Right cardiac atrium (tissue), 5 donors: Measurements from ENCODE around the gene INCA1. TPM values are rescaled to one million over a fixed set of nuclear protein-coding genes. Genes with fewer than 3 reads are reported as not detected.
A peak's percentile ranks its signal among the peaks of the same experiment; 100 is the strongest.

Source experiments
- ATAC-seq, 2 donors: fragments of 200-7000 bp; cut with Tn5 transposase; one replicate each; pipeline versions ENCODE4 v1.8.0 to v1.9.1; 2020; ENCODE audit warnings: moderate library complexity in 2 of 2, mild to moderate bottlenecking in 1 of 2
- DNase-seq, 3 donors: peaks; one replicate each; pipeline ENCODE4 v3.0.0-alpha.2; 2020
- H3K27ac ChIP-seq: one replicate; pipeline ENCODE4 v1.5.1; 2013; ENCODE audit warnings: mild to moderate bottlenecking, low read length, control low read depth, moderate library complexity
- H3K27me3 ChIP-seq: one replicate; pipeline ENCODE4 v1.6.1; 2013; ENCODE audit not compliant: control insufficient read depth, insufficient read depth
- H3K4me1 ChIP-seq: one replicate; pipeline ENCODE4 v1.6.1; 2013; ENCODE audit warnings: low read length; ENCODE audit not compliant: control insufficient read depth, insufficient read depth
- H3K4me3 ChIP-seq: one replicate; pipeline ENCODE4 v1.5.1; 2013; ENCODE audit warnings: low read length, control low read depth
- H3K9me3 ChIP-seq: one replicate; pipeline ENCODE4 v1.6.1; 2013; ENCODE audit warnings: low read length; ENCODE audit not compliant: control insufficient read depth
- WGBS: extraction: QIAGEN DNeasy Blood & Tissue Kit; methylation state at CpG from one replicate; pipeline ENCODE4 v1.1.7; 2013; 5-methylcytosine and 5-hydroxymethylcytosine counted together
- intact Hi-C, 4 donors: fragments of 100-400 bp; cut with DNase I; formaldehyde crosslinking; loops; one replicate each; pipeline versions ENCODE4 v1.11.0 to v1.14.0; 2022 to 2023
- polyA plus RNA-seq: library from polyadenylated mRNA; stranded (reverse); fragments of 200-250 nt; gene quantifications from one replicate; pipeline ENCODE4 v1.2.3, GENCODE V29; 2013
- total RNA-seq, 4 donors: library from RNA; stranded (reverse); fragmentation: NEBNext Ultra II Directional; extraction: Animal tissue kit (Norgen Biotek cat#: 25700); gene quantifications; one replicate each; pipeline ENCODE4 v1.2.1, GENCODE V29; 2021
- donor health status: healthy with polysubstance abuse.
- donor health status: DM: no; HTN: yes; CAD: no.
- donor health status: DM: no; HTN: no; CAD: no.
- donor health status: DM: no; HTN: yes; CAD: no; lungs with severe emphysema.
- donor health status: DM: yes; HTN: yes; CAD: no.

The INCA1 gene
- total and polyA plus RNA-seq, 5 donors, result 2.2 to 5.0 (median 3.7) TPM

DNA sequence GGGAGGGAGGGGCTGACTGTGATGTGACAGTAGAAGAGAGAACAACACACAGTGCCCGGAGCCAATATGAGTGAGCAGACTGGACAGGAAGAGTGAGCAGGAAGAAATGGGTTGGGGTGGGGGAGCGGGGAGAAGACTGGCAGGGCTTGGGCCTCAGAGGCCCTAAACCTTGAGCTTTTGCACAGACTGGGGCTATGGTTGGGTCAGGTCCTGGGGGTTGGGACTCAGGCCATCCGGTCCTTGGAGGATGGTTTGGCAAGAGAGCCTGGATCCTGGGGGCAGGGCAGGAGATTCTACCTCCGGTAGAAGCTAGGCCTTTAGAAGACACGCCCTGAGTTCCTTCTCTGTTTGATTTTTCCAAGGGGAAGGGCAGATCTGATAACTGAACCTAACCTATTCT, 10.9 kb downstream of the INCA1 start:
- intact Hi-C loops, result loop anchor here (5.0 to 10.0 kb wide), 4 partner anchors 52 to 79 kb away; partner anchors contain the start of gene GP1BA (in 1 of the 4)
- no peaks in the 10 kb centered on the region for H3K27me3 ChIP-seq
- H3K4me1 ChIP-seq, result peaks cover 2% of the 10 kb centered on the region
- ATAC-seq, result peak; percentile 2 to 41
- WGBS, result 37% methylated on average over 5 of the region's 5 CpGs
- DNase-seq, result peak in 2 of 3 donors; percentile 53 to 54
- no peaks in the 10 kb centered on the region for H3K9me3 ChIP-seq
- H3K27ac ChIP-seq, result peak overlapping the region; percentile 85
- H3K4me3 ChIP-seq, result peak overlapping the region; percentile 81

DNA sequence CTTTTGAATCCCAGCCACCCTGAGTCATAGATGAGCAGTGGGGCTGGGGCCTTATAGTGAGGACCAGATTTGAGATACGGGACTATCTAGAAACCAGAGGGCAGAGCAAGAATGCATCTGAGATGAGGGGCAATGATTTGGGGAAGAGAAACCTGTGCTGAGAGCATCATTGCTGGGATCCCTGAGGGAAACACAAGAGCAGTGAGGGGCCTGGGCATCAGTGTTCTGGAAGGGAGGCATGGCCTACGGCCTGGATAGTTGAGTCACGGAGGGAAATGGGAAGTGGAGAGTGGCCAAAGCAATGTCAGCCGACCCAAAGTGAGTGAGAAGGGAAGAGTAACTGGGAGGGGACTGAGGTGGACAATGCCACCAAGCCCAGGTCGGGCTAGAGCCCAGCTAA, 15.0 kb downstream of the INCA1 start:
- H3K27ac ChIP-seq, result no peak overlapping the region
- H3K4me3 ChIP-seq, result no peak overlapping the region
- 65% methylated on average over 5 of the region's 5 CpGs for WGBS
- H3K9me3 ChIP-seq, result no peaks in the 10 kb centered on the region
- ATAC-seq (no peak), DNase-seq (no peak)
- no peaks in the 10 kb centered on the region for H3K27me3 ChIP-seq
- no peaks in the 10 kb centered on the region for H3K4me1 ChIP-seq
- intact Hi-C loops, result loop anchor here in 3 of 4 donors (10.0 kb wide), 2 partner anchors 48 to 82 kb away; partner anchors contain the start of gene GP1BA (in 1 of the 3)

DNA sequence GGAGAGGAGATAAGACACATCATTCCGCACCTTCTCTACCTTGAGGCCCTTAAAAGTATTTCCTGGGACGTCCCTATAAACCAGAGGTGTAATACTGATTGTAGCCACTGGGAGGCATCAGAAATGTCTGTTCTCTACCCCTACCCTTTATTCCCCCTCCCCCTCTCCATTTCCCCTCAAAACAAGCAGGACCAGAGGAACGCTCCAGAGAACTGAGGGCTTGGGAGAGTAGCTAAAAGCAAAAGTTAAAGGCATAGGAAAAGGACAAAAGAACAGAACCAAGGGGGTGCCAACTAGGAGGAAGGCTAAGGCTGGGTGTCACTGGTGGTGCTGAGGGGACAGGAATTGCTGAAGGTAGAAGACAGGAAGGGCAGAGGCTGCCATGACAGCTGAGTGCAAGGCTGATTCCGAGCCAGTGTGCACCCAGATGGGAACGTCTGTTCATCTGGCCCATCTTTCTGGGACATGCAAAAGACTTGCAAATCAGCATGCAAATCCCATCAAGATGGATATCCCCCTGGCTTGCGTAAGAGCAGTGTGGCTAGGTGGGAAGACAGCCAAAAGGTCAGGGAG, 16.6 kb downstream of the INCA1 start:
- Histone ChIP-seq H3K4me1 (no peaks in the 10 kb centered on the region), H3K27ac (no peak overlapping the region), H3K27me3 (no peaks in the 10 kb centered on the region), H3K9me3 (no peaks in the 10 kb centered on the region), H3K4me3 (no peak overlapping the region)
- 40% methylated on average over 6 of the region's 6 CpGs for WGBS
- ATAC-seq (peak; percentile 27 to 34), DNase-seq (peak in 1 of 3 donors; percentile 26)
- intact Hi-C loops, result loop anchor here in 3 of 4 donors (10.0 kb wide), 2 partner anchors 46 to 84 kb away; partner anchors contain the start of gene GP1BA (in 1 of the 3)

DNA sequence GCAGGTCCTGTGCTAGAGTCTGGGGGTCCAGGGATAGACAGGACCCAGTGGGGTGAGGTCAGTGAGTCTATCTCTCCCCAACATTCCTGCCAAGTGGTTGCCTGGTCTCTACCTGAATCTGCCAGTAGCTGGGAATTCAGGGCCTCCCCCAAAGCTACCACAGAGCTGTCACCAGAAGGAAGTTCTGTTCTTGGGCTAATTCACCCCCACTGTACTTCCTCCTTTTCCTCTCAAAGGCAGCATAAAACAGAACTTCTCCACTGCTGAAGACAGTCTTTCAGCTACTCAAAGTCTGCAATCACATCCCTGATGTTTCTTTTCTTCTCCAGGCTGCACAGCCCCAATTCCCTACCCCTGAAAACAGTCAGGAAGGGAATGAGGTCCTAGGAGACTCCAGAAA, 18.6 kb downstream of the INCA1 start:
- H3K27ac ChIP-seq, result no peak overlapping the region
- ATAC-seq (no peak), DNase-seq (no peak)
- H3K27me3 ChIP-seq, result no peaks in the 10 kb centered on the region
- no peak overlapping the region for H3K4me3 ChIP-seq
- H3K4me1 ChIP-seq, result peaks cover 6% of the 10 kb centered on the region
- intact Hi-C loops, result loop anchor here in 1 of 4 donors (10.0 kb wide), 1 partner anchor 76 kb away; no protein-coding TSS in a partner anchor
- no peaks in the 10 kb centered on the region for H3K9me3 ChIP-seq

DNA sequence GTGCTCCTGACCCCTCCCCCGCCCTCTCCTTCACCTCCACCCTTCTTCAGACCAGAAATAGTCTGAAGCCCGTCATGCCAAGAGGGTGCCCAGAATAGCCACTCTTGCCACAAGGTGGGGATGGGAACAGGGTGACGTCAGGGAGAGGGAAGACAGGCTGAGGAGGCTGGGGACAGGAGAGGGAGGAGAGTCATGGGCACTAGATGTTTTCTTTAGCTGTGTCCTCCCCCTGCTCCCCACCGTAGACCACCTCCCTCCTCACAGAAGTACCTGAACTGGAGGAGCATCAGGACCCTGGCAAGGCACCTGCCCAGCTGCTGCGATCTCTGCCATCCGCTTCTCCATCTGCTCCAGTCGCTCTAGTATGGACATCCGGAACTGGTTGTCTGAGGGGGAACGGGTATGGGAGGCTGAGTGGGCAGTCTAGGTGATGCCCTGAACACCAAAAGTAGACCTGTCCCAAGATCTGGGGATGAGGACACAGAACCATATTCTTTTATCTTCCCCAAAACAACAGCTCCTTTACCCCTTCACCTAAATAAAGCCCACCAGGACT, 23.1 kb downstream of the INCA1 start:
- no peak for DNase-seq
- Histone ChIP-seq H3K4me1 (peaks cover 8% of the 10 kb centered on the region), H3K4me3 (no peak overlapping the region)

DNA sequence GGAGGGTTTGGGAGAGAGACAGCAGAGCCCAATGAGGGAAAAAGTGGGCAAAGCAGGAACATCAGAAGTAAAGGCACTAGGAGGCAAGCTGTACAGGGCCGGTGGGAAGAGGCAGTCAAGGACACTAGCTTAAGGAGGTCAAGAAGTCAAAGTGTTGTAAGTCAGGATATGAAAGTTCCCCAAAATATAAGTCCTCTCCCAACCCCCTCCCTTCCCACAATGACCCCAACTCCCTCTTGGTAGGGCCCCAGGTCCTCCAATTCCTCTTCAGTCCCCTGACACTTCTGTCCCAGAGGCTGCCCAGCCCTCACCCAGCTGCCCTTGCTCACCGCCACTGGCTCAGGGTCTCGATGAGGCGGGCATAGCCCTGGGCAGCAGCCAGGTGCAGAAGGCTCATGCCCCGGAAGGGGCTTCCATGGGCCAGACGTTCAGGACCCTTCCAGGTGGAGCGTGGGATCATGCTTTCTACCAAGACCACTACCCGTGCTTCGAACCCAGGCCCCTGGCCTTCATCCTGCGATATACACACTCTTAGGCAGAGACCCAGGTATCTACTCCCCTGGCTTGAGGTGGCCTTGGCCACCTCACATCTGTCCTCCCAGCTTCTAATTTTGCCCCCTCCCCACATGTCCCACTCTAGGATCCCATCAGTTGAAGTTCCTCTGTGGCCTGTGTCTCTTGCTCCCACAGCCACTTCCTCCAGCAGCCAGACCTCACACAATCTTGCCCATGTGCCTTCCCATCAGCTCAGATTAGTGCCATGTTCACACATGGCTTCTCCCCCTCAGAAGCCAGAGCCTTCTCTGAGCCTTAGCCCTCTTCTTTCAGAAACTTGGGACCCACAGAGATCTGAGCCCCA, 23.8 kb downstream of the INCA1 start:
- no peaks in the 10 kb centered on the region for H3K9me3 ChIP-seq
- H3K4me3 ChIP-seq, result no peak overlapping the region
- DNase-seq (no peak), ATAC-seq (no peak)
- WGBS, result 89% methylated on average over 10 of the region's 10 CpGs
- H3K27me3 ChIP-seq, result no peaks in the 10 kb centered on the region
- intact Hi-C loops, result loop anchor here in 1 of 4 donors (10.0 kb wide), 1 partner anchor 81 kb away; no protein-coding TSS in a partner anchor
- peak overlapping the region; percentile 73 for H3K27ac ChIP-seq
- peaks cover 8% of the 10 kb centered on the region for H3K4me1 ChIP-seq

More for the DNA sequence above, 23.1 kb downstream of the INCA1 start:
- H3K27ac ChIP-seq, result peak overlapping the region; percentile 73
- intact Hi-C loops, result loop anchor here in 1 of 4 donors (10.0 kb wide), 1 partner anchor 81 kb away; no protein-coding TSS in a partner anchor
- ATAC-seq, result peak; percentile 56 to 57
- H3K9me3 ChIP-seq, result no peaks in the 10 kb centered on the region
- 80% methylated on average over 9 of the region's 9 CpGs for WGBS
- H3K27me3 ChIP-seq, result no peaks in the 10 kb centered on the region

DNA sequence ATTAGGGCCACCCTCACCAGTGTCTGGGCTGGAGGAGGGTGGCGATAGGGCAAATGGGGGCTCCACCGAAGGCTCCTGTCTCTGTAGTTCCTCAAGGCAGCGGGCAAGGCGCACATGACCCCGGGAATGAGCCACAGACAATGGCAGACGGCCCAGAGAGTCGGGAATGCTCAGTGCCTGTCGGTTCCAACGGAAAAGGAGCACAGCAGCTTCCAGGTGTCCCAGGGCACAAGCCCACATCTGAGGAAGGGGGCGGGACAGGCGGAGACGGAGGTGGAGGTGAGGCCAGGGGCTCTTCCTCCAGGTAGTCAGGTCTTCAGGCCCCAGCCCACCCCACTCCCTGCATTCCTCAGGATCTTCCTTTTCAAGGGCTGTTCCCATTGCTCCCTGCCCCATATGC, 24.6 kb downstream of the INCA1 start:
- H3K4me3 ChIP-seq, result no peak overlapping the region
- peaks cover 8% of the 10 kb centered on the region for H3K4me1 ChIP-seq
- 76% methylated on average over 12 of the region's 12 CpGs for WGBS

DNA sequence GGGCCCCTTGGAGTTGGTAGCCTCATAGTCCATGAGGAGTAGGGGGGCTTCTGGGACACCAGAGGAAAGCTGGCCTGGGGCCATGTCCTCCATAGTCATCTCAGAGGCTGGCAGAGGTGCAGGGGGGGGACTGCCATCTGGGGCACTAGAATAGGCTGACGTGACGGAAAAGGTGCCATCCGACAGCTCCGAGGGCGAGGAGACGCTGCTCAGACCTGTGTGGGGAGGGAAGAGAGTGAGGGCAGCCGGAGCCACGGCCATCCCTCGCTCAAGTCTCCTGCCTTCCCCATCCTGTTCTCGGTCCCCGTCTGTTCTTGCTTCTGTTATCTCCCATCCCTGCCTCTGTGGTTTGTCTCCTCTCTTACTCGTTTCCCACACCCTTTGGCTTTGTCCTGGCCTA, 25.0 kb downstream of the INCA1 start:
- DNase-seq, result no peak
- H3K4me1 ChIP-seq, result peaks cover 8% of the 10 kb centered on the region

More for the DNA sequence above, 24.6 kb downstream of the INCA1 start:
- ATAC-seq, result no peak
- Histone ChIP-seq H3K27ac (peak overlapping the region; percentile 1), H3K27me3 (no peaks in the 10 kb centered on the region), H3K9me3 (no peaks in the 10 kb centered on the region)
- intact Hi-C loops, result loop anchor here in 1 of 4 donors (10.0 kb wide), 1 partner anchor 82 kb away; no protein-coding TSS in a partner anchor
- no peak for DNase-seq

DNA sequence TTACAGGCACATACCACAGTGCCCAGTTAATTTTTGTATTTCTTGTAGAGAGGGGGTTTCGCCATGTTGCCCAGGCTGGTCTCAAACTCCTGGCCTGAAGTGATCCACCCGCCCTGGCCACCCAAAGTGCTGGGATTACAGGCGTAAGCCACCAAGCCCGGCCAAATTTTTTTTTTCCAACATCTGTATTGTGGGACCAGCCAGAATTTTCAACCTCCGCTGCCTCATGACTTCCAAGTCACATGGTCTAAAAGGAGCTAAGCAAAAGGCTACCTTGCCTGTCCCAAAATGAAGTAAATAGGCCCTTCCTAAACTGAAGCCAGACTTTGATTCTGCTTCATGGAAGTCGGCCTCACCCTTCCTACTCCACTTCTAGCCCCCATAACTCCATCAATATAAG, 25.5 kb downstream of the INCA1 start:
- H3K27me3 ChIP-seq, result no peaks in the 10 kb centered on the region
- ATAC-seq (no peak), DNase-seq (no peak)
- peaks cover 8% of the 10 kb centered on the region for H3K4me1 ChIP-seq
- intact Hi-C loops, result loop anchor here in 1 of 4 donors (10.0 kb wide), 1 partner anchor 83 kb away; no protein-coding TSS in a partner anchor
- H3K4me3 ChIP-seq, result no peak overlapping the region
- no peaks in the 10 kb centered on the region for H3K9me3 ChIP-seq
- WGBS, result 84% methylated on average over 6 of the region's 6 CpGs
- no peak overlapping the region for H3K27ac ChIP-seq

More for the DNA sequence above, 25.0 kb downstream of the INCA1 start:
- Histone ChIP-seq H3K4me3 (no peak overlapping the region), H3K27ac (no peak overlapping the region), H3K27me3 (no peaks in the 10 kb centered on the region), H3K9me3 (no peaks in the 10 kb centered on the region)
- intact Hi-C loops, result loop anchor here in 1 of 4 donors (10.0 kb wide), 1 partner anchor 82 kb away; no protein-coding TSS in a partner anchor
- WGBS, result 80% methylated on average over 12 of the region's 12 CpGs
- no peak for ATAC-seq

DNA sequence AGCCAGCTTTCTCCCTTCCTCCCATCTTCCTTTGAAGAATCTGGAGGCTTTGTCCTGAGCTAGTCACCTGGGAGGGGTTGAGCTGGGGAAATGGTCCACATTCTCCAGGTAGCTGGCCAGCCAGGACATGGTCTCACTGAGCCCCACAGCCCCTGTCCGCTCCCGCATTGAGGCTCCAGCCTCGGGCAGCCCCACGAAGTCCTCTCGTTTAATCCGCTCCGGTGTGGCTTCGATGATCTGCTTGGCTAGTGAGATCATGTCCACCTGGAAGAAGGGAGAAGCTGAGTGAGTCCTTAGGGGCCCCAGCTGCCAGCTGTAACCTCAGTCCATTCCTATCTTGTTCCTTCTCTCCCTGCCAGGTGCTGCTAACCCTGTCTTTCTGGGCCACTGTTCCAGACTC, 27.0 kb downstream of the INCA1 start:
- ATAC-seq, result no peak
- no peak for DNase-seq
- intact Hi-C loops, result loop anchor here in 1 of 4 donors (10.0 kb wide), 1 partner anchor 85 kb away; no protein-coding TSS in a partner anchor
- no peak overlapping the region for H3K27ac ChIP-seq
- H3K4me1 ChIP-seq, result peaks cover 8% of the 10 kb centered on the region
- H3K27me3 ChIP-seq, result no peaks in the 10 kb centered on the region
- 91% methylated on average over 8 of the region's 8 CpGs for WGBS
- H3K4me3 ChIP-seq, result no peak overlapping the region
- no peaks in the 10 kb centered on the region for H3K9me3 ChIP-seq
